GM18505 (cell line): Measurements from ENCODE around the gene TRPM3.

Experiments
- ATAC-seq: cut with Tn5 transposase; IDR thresholded peaks from one replicate; pipeline ENCODE4 v1.9.1; 2021; ENCODE audit not compliant: unreplicated experiment
- POLR2A ChIP-seq: IDR thresholded peaks from 4 replicates; pipeline ENCODE4 v1.6.1; 2011; ENCODE audit warnings: borderline replicate concordance; ENCODE audit not compliant: insufficient read depth, insufficient read length; ENCODE audit errors: extremely low read depth

Gene TRPM3

DNA sequence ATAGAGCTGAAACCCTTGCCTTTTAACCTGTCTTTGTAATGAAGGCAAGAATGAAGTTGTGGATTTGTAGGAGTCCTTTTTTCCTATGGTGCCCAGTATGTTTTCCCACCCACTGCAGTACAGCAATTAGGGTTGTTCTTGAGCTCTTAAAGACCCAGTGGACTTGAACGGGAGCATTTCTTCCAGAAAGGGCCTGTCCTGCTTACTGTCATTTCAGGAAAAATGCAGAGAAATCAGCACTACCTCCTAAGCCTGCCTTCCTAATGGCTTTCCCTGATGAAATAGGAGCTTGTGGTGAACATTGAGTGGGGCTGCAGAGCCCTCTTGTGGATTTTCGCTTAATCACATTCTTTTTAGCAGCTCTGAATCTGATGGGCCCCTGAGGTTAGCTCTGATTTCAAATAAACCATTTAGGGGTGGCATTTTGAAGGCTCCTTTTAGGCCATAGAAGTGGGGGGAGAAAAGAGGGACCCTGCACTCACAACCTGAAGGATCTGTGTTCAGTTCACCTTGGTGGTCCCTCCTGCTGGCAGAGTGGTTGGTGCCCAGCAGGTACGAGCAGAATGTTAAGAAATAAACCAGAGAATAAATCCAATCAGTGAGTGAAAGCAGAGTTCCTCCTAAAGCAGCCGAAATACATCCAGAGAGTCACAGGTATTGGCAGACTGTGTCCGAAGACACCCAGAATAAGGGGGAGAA, 519.0 kb downstream of the TRPM3 start:
- TF ChIP-seq POLR2A: no peak
- no peak for ATAC-seq

- TF ChIP-seq POLR2A: no peak
- ATAC-seq: no peak
These were observed 520.1 kb downstream of the TRPM3 start for GRCh38 chr9:70601000-70601951.

DNA sequence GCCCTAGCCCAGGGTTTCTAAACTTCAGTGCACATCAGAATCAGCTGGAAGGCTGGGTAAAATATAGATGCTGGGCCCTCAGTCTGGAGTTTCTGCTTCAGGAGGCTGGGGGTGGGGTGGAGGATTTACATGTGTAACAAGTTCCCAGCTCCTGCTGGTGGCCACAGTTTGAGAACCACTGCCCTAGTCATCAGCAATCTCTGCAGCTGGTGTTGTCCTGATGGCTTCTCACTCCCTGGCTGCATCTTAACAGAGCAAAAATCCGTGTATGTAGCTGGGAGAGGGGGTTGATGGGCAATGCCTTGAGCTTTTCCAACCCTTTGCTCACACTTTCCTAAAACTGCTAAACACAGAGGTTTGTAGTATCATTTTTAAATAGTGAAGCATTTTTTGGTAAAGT, 520.9 kb downstream of the TRPM3 start:
- ATAC-seq: no peak
- TF ChIP-seq POLR2A: no peak

GRCh38 chr9:70597886-70598285, 523.5 kb downstream of the TRPM3 start:
- ATAC-seq: no peak
- TF ChIP-seq POLR2A: no peak

GRCh38 chr9:70595211-70595610, 526.2 kb downstream of the TRPM3 start:
- TF ChIP-seq POLR2A: no peak
- ATAC-seq: no peak

GRCh38 chr9:70594386-70594944, 527.0 kb downstream of the TRPM3 start:
- no peak for ATAC-seq
- no peak for TF ChIP-seq POLR2A

GRCh38 chr9:70593241-70593640, 528.2 kb downstream of the TRPM3 start:
- no peak for ATAC-seq
- TF ChIP-seq POLR2A: no peak

- no peak for TF ChIP-seq POLR2A
- ATAC-seq: no peak
These were observed 531.1 kb downstream of the TRPM3 start for GRCh38 chr9:70590315-70590677.

- no peak for ATAC-seq
- no peak for TF ChIP-seq POLR2A
These were observed 531.7 kb downstream of the TRPM3 start for GRCh38 chr9:70589571-70590314.

- TF ChIP-seq POLR2A: no peak
- ATAC-seq: no peak
These were observed 532.4 kb downstream of the TRPM3 start for GRCh38 chr9:70588999-70589398.

DNA sequence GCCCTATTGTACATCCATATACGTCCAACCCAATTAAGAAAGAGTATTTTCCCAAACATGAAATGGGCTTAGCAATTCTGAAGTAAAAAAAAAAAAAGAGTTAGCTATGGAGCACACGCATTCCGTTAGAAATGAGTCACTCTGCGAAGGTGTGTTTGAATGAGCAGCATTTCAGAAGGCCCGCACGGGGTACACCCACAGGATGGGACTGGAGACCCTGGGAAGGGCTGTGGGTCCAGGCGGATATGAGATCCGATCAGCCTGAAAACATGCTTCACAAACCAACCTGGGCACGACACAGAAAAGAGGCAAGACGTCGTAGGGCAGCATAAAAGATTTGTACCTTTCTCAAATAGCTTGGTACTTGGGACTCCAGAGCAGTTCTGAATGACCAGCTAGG, 533.0 kb downstream of the TRPM3 start:
- TF ChIP-seq POLR2A: no peak
- ATAC-seq: no peak

DNA sequence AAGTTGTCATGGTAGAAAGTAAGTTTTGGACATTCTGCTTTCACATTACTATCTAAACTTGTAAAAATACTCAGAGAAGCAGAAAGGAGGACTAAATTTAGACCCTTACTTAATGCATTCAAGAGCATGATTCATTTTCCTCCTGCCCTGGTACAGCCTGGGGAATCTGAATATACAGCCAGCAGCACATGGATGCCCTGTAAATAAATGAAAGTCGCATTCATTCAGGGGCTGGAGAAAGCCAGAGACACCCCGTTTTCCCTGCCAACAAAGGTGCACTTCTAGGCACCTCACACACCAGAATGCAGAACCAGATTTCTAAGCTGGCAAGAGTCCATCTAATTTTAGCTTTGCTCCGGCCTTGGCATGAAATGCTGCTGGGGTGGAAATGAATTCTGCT, 534.2 kb downstream of the TRPM3 start:
- no peak for ATAC-seq
- TF ChIP-seq POLR2A: no peak

GRCh38 chr9:70586476-70586875, 534.9 kb downstream of the TRPM3 start:
- no peak for TF ChIP-seq POLR2A
- no peak for ATAC-seq
